Measurements from ENCODE around the gene STT3A.

DNA sequence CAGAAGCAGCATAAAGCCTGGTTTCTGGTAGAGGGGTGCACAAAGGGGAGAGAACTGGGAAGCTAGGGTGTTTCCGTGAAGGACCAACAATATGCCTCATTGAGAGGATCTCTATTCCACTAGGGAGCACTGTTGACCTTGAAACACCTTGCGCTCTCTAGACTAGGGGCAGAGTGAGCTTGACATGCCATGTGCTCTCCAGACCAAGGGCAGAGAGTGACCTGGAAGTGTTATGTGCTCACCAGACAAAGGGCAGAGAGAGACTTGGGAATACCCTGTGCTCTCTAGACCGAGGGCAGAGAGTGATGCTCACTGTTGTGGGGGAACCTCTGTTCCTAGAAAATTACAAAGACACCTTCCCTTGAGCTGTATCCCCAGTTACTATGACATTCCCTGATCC is 38.6 kb upstream of the STT3A start:
- TF ChIP-seq, protein P1, sequence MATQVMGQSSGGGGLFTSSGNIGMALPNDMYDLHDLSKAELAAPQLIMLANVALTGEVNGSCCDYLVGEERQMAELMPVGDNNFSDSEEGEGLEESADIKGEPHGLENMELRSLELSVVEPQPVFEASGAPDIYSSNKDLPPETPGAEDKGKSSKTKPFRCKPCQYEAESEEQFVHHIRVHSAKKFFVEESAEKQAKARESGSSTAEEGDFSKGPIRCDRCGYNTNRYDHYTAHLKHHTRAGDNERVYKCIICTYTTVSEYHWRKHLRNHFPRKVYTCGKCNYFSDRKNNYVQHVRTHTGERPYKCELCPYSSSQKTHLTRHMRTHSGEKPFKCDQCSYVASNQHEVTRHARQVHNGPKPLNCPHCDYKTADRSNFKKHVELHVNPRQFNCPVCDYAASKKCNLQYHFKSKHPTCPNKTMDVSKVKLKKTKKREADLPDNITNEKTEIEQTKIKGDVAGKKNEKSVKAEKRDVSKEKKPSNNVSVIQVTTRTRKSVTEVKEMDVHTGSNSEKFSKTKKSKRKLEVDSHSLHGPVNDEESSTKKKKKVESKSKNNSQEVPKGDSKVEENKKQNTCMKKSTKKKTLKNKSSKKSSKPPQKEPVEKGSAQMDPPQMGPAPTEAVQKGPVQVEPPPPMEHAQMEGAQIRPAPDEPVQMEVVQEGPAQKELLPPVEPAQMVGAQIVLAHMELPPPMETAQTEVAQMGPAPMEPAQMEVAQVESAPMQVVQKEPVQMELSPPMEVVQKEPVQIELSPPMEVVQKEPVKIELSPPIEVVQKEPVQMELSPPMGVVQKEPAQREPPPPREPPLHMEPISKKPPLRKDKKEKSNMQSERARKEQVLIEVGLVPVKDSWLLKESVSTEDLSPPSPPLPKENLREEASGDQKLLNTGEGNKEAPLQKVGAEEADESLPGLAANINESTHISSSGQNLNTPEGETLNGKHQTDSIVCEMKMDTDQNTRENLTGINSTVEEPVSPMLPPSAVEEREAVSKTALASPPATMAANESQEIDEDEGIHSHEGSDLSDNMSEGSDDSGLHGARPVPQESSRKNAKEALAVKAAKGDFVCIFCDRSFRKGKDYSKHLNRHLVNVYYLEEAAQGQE (IDR thresholded peaks at IDR 0.05; ENCODE audit: insufficient read depth in 1 of 2, low read depth in 2 of 2, low read length in 1 of 2) = no peak
- TF ChIP-seq, protein P2, sequence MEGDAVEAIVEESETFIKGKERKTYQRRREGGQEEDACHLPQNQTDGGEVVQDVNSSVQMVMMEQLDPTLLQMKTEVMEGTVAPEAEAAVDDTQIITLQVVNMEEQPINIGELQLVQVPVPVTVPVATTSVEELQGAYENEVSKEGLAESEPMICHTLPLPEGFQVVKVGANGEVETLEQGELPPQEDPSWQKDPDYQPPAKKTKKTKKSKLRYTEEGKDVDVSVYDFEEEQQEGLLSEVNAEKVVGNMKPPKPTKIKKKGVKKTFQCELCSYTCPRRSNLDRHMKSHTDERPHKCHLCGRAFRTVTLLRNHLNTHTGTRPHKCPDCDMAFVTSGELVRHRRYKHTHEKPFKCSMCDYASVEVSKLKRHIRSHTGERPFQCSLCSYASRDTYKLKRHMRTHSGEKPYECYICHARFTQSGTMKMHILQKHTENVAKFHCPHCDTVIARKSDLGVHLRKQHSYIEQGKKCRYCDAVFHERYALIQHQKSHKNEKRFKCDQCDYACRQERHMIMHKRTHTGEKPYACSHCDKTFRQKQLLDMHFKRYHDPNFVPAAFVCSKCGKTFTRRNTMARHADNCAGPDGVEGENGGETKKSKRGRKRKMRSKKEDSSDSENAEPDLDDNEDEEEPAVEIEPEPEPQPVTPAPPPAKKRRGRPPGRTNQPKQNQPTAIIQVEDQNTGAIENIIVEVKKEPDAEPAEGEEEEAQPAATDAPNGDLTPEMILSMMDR (IDR thresholded peaks at IDR 0.05) = peak; percentile 52
- TF ChIP-seq TCF7L2 (IDR thresholded peaks at IDR 0.05; ENCODE audit: low read depth, low read length) = no peak
